Measurements from ENCODE around the gene BORCS8. TPM values are rescaled to one million over a fixed set of nuclear protein-coding genes. Genes with fewer than 3 reads are reported as not detected.

The BORCS8 gene
- total and polyA plus RNA-seq, 2 of the 13 experiments (the other 11 are each of a cell fraction or from before 2014, with no cell fraction given): 9.6 to 13.3 TPM

DNA sequence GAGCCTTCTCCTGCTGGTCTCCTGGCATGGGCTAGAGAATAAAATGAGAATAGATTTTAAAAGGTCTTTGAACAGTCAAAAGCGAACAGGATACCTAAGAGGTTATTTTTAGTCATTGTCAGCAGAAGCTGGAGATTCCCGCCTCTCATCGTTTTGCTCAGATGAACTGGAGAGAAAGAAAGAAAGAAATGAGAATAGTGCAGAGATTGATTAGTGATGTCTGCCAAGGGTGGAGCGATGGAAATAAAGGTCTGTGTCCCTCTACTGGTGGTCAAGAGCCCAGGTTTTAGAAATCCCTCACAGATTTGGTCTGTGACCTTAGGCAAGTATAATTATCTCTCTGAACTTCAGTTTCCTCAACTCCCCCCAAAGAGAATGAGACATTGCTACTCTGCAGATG, 25.1 kb upstream of the BORCS8 start:
- ATAC-seq: no peak
- TF ChIP-seq, protein P1, sequence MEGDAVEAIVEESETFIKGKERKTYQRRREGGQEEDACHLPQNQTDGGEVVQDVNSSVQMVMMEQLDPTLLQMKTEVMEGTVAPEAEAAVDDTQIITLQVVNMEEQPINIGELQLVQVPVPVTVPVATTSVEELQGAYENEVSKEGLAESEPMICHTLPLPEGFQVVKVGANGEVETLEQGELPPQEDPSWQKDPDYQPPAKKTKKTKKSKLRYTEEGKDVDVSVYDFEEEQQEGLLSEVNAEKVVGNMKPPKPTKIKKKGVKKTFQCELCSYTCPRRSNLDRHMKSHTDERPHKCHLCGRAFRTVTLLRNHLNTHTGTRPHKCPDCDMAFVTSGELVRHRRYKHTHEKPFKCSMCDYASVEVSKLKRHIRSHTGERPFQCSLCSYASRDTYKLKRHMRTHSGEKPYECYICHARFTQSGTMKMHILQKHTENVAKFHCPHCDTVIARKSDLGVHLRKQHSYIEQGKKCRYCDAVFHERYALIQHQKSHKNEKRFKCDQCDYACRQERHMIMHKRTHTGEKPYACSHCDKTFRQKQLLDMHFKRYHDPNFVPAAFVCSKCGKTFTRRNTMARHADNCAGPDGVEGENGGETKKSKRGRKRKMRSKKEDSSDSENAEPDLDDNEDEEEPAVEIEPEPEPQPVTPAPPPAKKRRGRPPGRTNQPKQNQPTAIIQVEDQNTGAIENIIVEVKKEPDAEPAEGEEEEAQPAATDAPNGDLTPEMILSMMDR (CRISPR knock-in tag; IDR thresholded peaks at IDR 0.05): peak; percentile 24
- TF ChIP-seq MAFK (conservative IDR thresholded peaks at IDR 0.05 in 1 of 2, IDR thresholded peaks at IDR 0.05 in 1 of 2; ENCODE audit: low read length in 2 of 2) (peak; percentile 26 to 43; a peak in 2 of 4 replicates), EED (CRISPR knock-in tag; IDR thresholded peaks at IDR 0.05) (no peak), SRY (CRISPR knock-in tag; IDR thresholded peaks at IDR 0.05) (no peak), MAFF (IDR thresholded peaks at IDR 0.05; ENCODE audit: low read depth, low read length) (peak; percentile 16; the same call in 1 of the 2 replicates), MIER2 (CRISPR knock-in tag; IDR thresholded peaks at IDR 0.05) (0 out of 2 replicates have a peak, but pooled peaks have one; percentile 43), SRF (IDR thresholded peaks at IDR 0.05; ENCODE audit: low read depth, low read length) (peak; percentile 78; the same call in 1 of the 2 replicates), JUNB (CRISPR knock-in tag; IDR thresholded peaks at IDR 0.05; ENCODE audit: borderline replicate concordance) (no peak), CHD4 (IDR thresholded peaks at IDR 0.05; ENCODE audit: borderline replicate concordance, low read length) (no peak)
- peak; percentile 55 for DNase-seq (ENCODE audit: low spot score)
- H3K9me3 ChIP-seq (ENCODE audit: low read length): no peaks in the 10 kb centered on the region
- H3K36me3 ChIP-seq (replicated peaks in 1 of 2; ENCODE audit: control insufficient read depth in 1 of 2, insufficient read depth in 2 of 2, low read length in 2 of 2): no peaks in the 10 kb centered on the region
- BruUV-seq (replicated peaks): no TSS peak
- 0 out of 2 replicates have a peak overlapping the region, but pooled peaks have one; percentile 12 for H3K4me2 ChIP-seq (ENCODE audit: low read depth, low read length)
- no peak overlapping the region for H3K9ac ChIP-seq (ENCODE audit: insufficient read depth, low read depth, low read length)
- H3K27me3 ChIP-seq (ENCODE audit: control insufficient read depth in 1 of 2, insufficient read depth in 2 of 2, low read length in 2 of 2): peaks cover 0 to 17% of the 10 kb centered on the region in 2 experiments; a peak in 3 of 5 replicates
- peak; percentile 48 for FAIRE-seq
- no peak overlapping the region for H3K27ac ChIP-seq (ENCODE audit: extremely low read length, insufficient read depth, low read length)
- WGBS (ENCODE audit: low lambda C conversion rate): 2% methylated on average over 4 of the region's 4 CpGs
- in situ Hi-C loops (cut with HindIII; ENCODE audit: extremely low pct_ligation_motif_present, low pct_unique_long_range_greater_than_20kb) (no loop called here), intact Hi-C loops (cut with micrococcal nuclease; ENCODE audit: unreplicated experiment) (no loop called here)
- ChIA-PET POLR2A (interaction anchor here (1.0 kb wide), 1 partner anchor 25 kb away, joined by 3 read pairs; the partner anchor contains the start of gene BORCS8), CTCF (ENCODE audit: low intra/inter-chr PET ratio, low total read pairs) (no interaction called here)
- H3K79me2 ChIP-seq (ENCODE audit: insufficient read depth, low read length): no peaks in the 10 kb centered on the region
- H4K20me1 ChIP-seq (ENCODE audit: insufficient read depth, low read length): no peaks in the 10 kb centered on the region; the same call in 1 of the 2 replicates
- no peak overlapping the region for H3K4me3 ChIP-seq (replicated peaks in 1 of 3; ENCODE audit: insufficient read depth in 1 of 3, low read depth in 2 of 3, low read length in 3 of 3)
- no peaks in the 10 kb centered on the region for H3K4me1 ChIP-seq (ENCODE audit: insufficient read depth, low read length)
- no peak overlapping the region for H2AFZ ChIP-seq (ENCODE audit: low read length)
